HG03460 (cell line): ENCODE measurements around the gene ADSL.

Experiments used
- ATAC-seq: cut with Tn5 transposase; IDR thresholded peaks from one replicate; pipeline ENCODE4 v1.9.1; 2021; ENCODE audit not compliant: unreplicated experiment

Gene ADSL

DNA sequence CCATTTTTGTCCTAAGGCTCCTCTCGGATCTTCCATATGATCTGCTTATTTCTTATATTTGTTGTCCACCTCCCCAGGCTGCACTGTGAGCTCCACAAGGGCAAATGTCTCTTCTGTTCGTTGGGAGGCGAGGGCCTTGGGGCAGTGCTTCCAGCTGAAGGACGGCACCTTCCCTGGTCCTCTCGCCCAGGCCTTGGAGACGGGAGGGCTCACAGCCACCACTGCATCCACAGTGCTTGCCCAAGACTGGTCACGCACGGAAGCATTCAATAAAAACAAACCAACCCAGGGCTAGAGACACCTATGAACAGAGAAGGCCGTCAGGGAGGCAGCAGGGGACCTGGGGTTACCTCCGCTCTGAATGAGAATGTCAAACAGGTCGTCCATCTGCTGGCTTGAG is 70.3 kb downstream of the ADSL start:
- no peak for ATAC-seq

- ATAC-seq, result no peak
These were observed 70.7 kb downstream of the ADSL start for GRCh38 chr22:40417041-40417440.

DNA sequence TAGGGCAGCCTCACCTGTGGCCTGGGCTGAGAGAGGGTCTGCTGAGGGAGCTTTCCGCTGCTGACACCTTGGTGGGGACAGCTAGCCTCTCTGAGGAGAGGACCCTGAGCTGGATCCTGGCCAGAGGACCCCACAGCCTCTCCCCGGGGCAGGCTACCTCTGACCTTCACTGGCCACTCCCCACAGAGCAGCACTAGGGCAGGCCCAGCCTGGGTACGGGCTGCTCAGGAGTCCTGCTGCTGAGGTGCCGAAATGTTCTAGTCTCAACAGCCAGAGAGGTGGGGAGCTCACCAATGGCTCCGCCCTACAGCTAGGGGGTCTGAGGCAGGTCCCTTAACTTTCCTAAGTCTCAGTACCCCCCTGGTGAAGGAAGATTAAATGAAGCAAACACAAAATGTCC is 71.6 kb downstream of the ADSL start:
- ATAC-seq, result no peak

DNA sequence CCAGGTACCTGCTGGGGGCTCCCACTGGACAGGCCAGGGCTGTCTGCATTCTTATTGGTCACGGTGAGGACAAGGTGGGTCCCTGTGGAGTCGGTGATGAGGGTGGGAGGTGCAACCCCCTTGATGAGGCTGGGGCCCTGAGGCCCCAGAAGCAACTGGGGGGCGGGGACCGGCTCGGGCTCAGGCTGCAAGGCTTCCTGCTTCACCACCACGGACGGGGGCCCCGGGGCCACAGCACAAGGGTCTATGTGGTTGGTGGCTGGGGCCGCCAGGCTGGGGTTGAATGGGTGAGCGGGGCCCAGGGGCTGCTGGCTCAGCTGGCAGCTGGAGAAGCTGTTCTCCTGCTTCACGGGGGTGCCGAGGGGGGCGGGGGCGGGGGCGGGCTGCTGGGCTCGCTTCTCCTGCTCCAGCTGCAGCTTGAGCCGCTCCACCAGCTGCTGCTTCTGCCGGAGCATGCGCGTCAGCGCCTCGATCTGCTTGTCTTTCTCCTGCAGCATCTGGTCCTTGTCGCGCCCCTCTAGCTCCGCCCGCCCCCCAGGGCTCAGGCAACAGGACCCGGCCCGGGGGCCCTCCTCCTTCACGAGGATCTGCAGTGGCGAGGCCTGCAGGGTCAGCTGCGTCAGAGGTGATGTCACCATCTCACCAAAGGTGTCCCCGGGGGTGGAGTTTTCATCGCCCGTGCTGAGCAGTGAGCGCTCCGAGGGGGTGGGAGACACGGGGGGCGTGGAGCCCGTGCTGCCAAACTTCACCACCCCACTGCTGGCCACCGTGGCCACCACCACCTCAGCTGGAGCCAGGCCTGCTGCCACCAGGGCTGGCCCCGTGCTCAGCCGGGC is 72.3 kb downstream of the ADSL start:
- no peak for ATAC-seq

DNA sequence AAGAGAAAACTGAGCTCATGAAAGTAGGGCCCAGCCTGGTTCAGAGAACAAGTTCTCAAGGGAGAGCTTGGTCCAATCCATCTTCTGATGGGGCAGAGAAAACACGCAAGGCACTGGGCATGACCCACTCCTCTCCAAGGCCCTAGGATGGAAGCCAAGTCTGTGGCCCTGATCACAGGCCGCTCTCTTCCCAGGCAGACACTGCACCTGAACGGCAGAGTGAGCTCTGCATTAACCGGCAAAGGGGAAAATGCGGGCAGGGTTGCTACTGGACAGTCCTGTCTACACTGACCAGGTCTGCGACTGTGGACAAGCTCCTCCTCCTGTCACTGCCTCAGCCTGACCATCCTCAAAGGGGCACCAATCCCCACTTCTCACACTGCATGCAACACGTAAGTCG is 73.4 kb downstream of the ADSL start:
- ATAC-seq, result no peak

- ATAC-seq, result no peak
These were observed 74.2 kb downstream of the ADSL start for GRCh38 chr22:40420341-40421081.

GRCh38 chr22:40421082-40421350 is 74.7 kb downstream of the ADSL start:
- ATAC-seq, result no peak

DNA sequence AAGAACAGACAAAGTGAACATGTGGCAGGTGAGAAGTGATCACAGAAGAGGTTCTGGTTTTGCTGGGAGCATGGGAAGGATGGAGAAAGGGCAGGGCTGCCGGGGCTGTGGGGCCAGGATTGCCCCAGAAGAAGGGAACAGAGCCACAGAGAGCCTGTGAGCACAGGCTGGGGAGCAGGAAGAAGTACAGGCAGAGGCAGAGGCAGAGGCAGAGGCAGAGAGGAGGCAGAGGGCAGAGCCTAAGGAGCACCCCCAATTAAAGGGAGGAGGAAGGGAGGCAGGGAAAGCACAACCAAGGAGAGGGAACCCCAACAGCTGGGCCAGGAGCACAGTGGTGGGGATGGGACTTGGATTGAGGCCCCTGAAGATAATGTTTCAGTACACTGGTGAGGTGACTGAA is 75.6 kb downstream of the ADSL start:
- ATAC-seq, result no peak

DNA sequence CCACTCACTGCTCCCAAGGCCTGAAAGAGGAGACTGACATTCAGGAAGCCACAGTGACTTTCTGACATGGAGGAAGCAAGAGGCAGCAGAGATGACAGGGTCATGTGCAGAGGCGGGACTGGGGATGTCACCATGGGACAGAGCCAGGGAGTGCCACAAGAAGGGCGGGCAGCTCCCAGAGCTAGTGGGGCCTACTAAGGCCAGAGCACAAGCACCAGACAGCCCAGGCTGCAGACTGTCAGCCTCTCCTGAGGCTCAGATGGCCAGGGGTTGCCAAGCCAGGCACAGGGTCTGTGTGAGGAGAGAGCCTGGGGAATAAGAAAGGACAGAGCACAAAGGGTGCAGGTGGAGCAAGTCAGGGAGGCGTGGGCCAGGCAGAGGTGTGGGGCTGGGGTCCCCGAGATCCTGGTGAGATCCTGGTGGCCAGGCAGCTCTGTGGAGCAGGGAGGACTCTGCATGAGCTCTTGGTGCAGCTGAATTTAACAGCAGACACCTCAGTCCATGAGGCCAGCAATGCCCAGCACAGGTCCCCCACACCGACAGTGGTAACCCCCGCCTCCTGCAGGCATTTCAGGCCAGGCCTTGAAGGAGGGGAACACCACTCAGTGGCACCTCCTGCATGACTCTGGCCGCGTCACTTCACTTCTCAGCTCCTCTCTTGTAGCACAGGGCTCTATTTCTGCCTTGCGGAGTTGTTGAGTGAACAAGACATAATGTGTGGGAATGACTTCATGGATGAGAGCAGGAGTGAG is 76.4 kb downstream of the ADSL start:
- ATAC-seq, result no peak

GRCh38 chr22:40423310-40423688 is 77.0 kb downstream of the ADSL start:
- no peak for ATAC-seq

DNA sequence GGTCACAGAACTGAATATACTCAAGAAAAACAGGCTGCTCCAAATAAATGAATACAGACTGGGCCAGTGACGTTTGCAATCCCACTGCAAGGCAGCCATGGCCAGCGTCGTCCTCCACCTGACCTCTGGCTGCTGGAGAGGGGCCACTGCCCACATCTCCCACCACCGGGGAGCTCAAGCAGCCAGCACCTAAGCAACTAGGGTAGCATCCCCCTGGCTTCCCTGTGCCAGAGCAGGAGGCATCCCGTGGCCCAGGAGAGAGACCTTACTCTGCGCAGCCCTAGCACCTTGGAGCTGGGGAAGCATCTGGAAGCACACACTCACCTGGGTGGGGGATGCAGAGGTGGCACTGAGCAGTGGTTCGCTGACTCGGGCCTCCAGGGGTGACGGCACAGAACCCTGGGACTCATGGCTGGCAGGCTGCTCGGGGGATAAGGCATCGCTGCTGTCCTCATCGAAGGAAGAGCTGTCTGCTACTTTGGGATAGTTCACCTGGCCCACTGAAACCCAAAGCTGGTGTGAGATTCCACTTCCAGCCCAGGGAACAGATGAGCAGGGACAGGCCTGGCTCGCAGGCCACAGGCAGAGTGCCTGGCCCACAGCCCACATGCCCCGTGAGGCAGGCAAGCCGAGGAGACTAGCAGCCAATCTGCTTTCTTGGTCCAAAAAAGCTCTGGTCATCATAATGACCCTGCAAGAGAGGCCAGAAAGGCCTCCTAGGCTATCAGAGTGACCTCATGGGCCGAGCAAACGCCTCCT is 77.8 kb downstream of the ADSL start:
- ATAC-seq, result no peak

- ATAC-seq, result no peak
These were observed 78.8 kb downstream of the ADSL start for GRCh38 chr22:40425082-40425481.

DNA sequence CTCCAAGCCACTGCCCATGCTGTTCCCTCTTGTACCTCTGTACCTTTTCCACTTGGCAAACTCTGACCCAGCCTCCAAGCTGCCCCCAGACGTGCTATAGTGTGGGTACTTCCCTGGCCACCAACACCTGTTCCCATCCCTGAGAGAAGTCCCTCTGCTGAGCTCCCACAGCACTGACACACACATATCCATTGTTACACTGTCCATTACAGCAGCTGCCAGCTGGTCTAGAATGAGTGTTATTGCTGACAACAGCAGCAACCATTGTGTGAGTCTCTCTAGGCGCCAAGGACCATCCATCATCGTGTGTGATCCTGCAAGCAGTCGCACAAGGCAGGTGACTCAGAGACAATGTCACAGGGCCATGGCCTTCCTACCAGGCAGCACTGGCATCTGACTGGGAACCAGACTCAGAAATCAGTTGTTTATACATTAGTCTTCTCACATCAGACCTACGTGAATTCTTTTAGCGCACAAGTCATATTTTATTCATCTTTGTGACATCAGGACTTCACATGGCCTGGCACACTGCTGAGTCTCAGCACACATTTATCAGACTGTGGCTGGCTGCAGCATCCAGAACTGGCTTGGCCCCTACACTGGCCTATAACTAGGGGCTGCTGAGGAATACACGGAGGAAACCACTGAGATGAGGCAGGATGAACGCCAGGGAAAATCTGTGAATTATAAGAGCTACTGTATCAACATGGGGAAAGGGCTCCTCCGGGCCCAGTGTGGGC is 80.5 kb downstream of the ADSL start:
- no peak for ATAC-seq

- ATAC-seq, result no peak
These were observed 82.5 kb downstream of the ADSL start for GRCh38 chr22:40428796-40429195.

DNA sequence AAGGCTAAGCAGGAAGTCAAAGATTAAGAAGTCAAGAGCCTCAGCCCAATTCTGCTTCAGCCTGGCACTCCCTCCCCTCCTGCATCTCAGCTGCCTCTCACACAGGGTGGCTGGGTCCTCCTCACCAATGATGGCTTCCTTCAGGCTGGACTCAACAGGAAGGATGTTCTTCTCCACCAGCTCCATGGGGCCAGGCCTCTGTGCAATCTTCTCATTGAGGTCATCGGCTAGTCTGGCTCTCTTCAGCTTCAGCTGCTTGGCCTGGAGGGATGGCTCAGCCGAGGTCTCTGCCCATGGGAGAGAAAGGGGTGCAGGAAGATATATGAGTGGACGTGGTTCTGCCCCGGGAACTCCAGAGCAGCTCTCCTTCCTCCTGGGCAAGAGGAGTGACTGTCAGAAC is 83.2 kb downstream of the ADSL start:
- no peak for ATAC-seq

DNA sequence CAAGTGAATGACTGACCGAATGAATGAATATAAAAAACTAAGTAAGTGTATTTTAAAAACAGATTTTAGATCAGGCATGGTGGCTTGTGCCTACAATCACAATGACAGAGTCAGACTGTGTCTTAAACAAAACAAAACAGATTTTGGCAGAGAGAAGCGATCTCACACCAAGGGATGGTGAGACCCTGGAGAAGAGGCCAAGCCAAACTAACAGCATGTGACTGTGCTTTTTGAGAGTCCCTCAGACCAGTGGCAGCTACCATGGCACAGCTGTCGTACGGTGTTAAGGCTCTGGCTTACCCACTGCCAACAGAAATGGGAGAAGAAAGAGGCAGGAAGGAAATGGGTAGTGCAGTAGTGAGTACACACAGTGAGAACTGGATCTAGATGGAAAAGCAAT is 84.7 kb downstream of the ADSL start:
- no peak for ATAC-seq

DNA sequence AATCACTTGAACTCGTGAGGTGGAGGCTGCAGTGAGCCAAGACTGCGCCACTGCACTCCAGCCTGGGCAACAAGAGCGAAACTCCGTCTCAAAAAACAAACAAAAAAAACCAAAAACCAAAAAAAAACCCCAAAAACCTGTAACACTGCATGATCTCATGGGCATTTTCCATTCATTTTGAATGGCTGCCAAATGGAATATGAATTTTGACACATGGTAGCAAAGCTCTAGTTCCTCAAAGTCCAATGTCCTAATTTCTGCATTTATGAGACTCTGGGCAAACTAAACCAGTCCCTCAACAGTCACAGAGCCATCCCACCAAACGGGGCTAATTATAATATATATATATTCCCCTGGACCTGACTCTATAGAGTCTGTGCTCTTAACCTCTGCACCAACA is 85.9 kb downstream of the ADSL start:
- ATAC-seq, result no peak

- ATAC-seq, result no peak
These were observed 86.3 kb downstream of the ADSL start for GRCh38 chr22:40432625-40433024.

- no peak for ATAC-seq
These were observed 87.3 kb downstream of the ADSL start for GRCh38 chr22:40433416-40434090.

GRCh38 chr22:40434106-40434505 is 87.8 kb downstream of the ADSL start:
- ATAC-seq, result no peak
